AML-193 (cell line): ENCODE data around the gene SART3.
"Not testable (repeated sequence)": the region's sequence is repeated elsewhere in the genome, so short reads cannot be mapped to it uniquely, and the experiment has no call there.

Source experiments
- DNase-seq, 2 experiments: peaks; one replicate each; lab custom pipeline; 2025; lab: John Stamatoyannopoulos, UW

Gene SART3

DNA sequence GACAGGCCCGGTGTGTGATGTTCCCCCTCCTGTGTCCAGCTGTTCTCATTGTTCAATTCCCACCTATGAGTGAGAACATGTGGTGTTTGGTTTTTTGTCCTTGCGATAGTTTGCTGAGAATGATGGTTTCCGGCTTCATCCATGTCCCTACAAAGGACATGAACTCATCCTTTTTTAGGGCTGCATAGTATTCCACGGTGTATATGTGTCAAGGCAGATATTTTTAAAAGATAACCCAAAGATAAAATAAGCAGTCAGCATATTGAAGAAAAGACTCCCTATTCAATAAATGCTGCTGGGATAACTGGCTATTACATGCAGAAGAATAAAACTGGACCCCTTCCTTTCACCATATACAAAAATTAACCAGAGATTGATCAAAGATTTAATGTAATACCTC lies 73.9 kb downstream of the SART3 start:
- not testable (repeated sequence) for DNase-seq

DNA sequence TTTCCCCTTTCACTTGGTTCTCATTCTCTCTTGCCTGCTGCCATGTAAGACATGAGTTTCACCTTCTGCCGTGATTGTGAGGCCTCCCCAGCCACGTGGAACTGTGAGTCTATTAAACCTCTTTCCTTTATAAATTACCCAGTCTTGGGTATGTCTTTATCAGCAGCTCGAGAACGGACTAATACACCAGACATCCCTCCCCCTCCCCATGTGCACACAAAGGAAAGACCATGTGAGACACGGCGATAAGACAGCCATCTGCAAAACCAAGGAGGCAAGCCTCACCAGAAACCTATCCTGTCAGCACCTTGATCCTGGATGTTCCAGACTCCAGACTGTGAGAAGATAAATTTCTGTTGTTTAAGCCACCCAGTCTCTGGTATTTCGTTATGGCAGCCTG lies 75.6 kb downstream of the SART3 start:
- DNase-seq = not testable (repeated sequence)

DNA sequence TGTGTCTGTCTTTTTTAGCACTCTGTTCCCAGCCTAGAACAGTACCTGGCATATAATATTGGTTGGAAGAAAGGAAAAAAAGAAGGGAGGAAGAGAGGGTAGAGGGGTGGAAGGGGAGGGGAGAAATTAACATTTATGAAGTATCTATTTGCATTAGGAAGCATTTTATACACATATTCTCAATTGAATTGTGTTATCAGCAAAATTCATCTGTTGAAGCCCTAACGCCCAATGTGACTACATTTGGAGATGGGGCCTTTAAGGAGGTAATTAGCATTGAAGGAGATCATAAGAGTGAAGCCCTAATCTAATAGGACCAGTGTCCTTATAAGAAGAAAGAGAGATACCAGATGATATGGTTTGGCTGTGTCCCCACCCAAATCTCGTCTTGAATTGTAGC lies 76.1 kb downstream of the SART3 start:
- DNase-seq = no peak

DNA sequence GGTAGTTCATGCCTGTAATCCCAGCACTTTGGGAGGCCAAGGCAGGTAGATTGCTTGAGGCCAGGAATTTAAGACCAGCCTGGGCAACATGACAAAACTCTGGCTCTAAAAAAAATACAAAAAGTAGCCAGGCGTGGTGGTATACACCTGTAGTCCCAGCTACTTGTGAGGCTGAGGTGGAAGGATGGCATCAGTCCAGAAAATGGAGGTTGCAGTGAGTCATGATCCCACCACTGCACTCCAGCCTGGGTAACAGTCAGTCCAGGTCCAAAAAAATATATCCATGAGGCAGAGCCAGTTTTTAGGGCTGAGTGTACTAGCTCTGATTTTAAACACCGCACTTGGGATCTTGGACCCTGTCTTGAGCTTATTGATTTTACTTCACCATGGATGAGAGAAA lies 76.5 kb downstream of the SART3 start:
- DNase-seq = no peak

DNA sequence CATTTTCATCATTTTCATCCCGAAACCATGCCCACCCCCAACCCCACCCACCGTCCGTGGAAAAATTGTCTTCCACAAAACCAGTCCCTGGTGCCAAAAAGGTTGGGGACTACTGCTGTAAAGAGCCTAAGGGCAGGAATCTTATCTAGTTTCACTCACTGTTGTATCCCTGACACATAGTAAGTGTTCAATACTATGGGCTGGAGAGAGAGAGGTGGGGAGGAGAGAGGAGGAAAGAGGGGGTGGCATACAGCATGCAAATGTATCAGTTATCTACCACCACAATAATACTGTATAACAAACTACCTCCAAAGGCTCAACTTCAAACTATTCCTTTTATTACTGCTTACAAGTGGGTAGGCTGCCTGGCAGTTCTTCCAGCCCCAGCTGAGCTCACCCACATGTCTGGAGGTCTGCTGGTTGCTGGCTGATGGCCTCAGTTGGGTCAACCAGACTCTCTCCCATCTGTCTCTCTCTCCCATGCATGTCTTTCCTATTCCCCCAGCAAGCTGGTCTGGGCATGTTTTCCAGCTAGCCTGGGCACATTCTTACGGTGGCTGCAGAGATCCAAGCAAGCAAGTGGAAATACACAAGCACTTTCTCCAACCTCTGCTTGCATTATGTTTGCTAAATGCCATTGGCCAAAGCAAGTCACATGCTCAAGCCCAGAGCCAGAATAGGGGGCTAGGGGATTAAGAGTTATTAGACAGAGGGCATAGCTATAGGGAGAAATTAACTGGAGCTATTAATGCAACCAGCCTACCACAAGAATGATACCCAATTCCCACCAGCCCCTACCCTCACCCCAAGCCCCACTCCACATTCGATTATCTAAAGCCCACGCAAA lies 77.5 kb downstream of the SART3 start:
- no peak for DNase-seq

DNA sequence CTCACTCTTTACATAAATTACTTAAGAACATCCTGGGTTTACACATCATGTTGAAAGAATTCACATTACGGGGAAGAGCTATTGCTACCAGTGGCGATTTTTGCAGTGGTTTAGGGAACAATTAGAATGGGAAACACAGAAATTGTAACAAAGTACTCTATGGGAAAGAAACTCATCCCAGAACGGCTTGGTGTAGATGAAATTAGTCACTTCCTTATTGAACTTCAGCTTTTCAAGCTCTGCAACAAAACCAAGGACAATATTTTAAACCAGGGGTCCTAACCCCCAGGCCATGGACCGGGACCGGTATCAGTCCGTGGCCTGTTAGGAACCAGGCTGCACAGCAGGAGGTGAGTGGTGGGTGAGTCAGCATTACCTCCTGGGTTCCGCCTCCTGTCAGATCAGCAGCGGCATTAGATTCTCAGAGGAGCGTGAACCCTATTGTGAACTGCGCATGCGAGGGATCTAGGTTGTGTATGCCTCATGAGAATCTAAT lies 78.2 kb downstream of the SART3 start:
- no peak for DNase-seq

DNA sequence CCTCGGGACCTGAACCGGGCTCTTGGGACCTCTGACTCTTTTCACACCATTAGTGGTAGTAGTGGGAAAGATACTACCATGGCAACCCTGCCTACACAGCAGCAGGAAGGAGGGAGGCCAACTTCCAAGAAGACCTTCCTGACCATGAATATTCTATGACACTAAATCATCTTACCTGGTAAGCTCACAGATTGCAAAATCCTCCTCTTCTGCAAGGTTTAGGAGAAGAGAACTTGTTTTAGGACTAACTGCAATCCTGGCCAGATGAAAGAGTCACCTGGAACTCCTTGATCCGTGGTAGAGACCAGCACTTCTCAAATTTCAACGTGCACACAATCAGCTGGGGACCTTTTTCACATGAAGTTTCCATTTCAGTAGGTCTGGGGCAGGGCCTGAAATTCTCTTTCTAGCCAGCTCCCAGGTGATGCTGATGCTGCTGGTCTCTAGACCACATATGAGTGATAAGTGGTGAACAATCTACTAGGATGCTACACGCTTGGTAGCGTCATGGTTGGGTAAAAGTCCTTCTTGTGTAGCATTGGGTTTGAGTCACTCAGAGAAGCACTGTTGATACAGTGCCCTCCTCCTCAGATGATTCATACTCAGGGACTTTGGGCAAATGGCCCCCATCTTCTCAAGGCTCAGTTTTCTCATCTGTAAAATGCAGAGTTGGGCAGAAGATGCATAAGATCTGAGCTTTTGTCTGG lies 81.5 kb downstream of the SART3 start:
- DNase-seq = no peak

DNA sequence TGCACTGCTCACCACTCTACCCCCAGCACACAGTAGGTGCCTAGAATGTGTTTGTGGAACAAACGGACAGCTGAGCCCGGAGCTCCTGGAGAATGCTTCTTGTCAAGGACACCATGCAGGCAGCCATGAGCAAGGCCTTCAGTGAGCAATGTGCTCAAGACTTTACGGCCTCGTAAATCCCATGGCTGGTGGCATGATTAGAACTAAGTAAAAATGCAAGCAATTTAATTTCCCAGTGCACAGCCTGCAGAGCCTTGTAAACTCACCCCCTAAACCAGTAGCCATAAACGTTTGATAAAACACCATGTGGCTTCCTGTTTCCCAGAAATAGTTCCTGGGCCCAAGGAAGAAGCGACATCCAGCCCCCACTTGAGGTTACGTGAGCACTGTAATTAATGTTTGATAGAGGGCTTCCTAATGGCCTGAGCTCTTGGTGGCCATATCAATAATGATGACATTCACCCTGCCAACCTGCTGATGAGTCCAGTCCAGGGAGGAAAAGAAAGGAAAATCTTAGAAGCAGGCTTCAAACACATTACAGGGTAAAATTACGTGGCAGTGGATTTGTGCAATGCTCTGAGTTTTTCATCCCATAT lies 82.3 kb downstream of the SART3 start:
- DNase-seq = no peak

DNA sequence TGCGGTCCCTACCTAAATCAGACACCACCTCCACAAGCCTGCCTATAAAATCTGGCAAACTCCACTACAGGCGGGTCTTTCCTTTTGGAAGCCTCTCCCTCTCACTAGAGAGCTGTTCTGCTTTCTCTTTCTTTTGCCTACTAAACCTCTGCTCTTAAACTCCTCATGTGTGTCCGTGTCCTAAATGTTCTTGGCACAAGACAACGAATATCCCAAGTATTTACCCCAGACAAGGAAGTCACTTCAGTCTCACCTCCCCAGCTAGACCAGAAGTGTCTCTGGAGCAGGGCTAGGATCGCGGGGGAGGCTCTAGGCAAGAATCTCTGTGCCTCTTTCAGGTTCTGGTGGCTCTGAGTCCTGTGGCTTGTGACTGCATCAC lies 83.1 kb downstream of the SART3 start:
- DNase-seq = no peak

DNA sequence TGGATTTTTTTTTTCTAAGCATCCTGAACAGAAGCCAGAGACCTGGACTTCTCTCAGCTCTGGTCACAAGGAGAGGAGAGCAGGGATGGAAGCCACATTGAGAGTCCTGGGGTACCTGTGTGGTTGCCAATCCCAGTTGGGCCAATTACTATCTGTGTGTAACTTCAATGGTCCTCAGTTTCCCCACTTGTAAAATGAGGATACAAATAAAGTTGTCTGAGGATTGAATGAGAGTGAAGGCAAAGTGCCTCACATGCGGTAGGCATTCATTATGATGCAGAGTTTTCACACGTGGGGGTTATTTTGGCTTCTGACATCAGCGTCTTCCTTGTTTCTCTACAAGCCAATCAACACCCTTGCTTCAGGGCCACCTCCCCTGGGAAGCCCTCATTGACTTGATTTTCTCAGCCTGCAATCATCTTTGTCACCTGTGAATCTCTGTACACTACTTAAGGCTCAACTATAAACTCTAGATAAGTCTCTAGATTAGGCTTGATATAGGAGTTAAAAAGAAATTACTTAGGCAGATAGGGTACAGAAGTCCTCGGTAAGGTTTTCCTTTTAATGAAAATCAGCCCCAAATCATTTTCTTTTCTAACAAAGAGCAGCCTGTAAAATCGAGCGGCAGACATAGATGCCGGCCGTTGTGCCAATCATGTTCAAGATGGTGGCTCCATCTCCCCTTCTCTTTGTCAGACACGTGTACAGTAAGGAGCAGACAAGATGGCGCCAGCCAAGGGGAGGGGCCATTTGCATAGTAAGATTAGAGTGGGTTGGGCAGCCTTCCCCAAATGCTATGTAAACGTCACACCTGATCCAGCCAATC lies 83.7 kb downstream of the SART3 start:
- no peak for DNase-seq

DNA sequence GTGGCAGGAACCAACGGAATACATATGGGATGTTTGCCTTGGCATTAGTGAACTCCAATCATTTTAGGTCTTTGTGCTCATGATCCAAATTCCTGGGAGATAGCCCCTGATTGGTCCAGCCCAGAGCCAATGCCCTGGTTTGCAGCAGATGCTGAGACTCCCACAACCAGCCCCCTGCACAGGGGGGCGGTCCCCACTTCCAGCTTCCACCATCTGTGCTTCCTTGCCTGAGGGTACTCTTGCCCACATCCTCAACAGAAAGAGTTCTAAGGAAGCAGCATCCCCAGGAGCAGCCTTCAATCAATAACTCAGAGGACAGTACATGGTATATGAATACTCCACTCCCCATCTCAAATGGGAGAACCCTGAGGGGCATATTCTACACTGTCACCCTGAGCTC lies 85.6 kb downstream of the SART3 start:
- DNase-seq = no peak

DNA sequence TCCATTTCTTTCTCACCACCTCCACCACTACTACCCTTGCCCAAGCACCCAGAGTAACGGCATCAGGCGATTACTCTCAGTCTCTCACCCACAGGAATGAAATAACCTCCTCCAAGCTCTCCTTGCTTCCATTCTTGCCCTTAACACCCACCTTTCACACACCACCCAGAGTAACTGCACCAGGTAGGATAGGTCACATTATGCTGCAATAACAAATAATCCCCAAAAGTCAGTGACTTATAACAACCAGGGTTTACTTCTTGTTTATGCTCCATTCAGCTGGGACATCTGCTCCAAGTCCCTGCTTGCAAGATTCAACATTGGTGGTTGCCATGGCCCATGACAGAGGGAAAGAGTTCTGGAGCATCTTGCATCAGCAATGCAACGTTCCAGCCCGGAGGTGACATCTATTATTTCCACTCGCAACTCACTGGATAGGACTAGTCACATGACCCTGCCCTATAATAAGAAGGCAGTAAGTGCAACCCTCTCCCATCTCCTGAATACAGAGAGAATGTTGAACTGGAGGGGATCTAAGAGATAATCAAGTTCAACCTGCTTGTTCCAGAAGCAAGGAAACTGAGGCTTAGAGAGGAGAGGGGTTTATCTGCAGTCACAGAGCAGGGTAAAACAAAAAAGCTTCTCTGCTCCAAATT lies 87.4 kb downstream of the SART3 start:
- DNase-seq = no peak
